ENCODE results near the gene PLEKHH2.

PLEKHH2 gene

DNA sequence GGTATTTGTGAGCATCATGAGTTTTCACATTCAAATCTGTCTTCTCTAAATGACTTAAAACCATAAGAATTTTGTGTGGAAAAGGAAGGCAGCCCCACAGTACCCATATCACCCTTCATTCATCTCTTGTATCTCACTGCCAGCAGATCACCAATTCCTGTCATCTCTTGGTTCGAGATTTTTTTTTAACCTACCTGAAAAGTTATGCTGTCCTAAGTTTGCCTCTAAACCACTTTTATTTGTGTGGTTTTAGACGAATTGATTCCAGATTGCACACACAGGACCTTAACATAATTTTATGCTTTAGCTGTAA is 169.6 kb downstream of the PLEKHH2 start:
- DNase-seq (ENCODE audit: low spot score) (no peak), FAIRE-seq (no peak)

DNA sequence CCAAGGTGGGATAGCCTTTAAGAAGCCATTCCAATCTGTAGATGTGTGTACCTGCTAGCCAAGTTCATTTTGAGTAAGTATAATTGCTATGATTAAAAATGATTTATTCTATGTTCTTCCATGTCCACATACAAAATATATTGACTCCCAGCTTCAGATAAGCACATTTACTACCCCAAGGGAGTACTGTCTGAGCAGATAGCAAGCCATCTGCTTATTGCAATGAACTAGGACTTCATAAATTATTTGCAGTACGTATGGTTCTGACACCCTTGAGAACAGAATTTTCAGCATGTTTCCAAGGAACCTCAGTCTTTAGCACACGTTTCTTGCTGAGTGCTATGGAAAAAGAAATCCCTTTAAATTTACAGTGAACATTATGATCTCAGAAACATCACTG is 173.4 kb downstream of the PLEKHH2 start:
- DNase-seq (ENCODE audit: low spot score) (no peak), FAIRE-seq (no peak)

DNA sequence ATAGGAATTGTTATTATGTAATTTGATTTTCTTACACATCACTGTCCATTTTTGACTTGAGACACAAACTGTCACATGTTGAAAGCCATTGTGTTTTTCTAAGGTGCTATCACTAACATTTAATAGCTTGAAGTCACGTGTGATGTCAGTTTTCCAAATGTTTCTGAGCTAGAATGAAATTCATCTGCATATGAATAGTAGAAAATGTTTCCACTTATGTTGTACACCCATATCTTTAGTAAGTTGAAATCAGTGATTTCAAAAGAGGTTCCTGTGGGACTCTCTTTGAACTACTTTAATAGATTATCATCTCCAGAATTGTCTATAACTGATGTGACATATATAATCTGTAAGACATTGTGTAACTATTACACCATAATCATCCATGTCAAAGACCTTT is 173.8 kb downstream of the PLEKHH2 start:
- no peak for DNase-seq (ENCODE audit: low spot score)
- FAIRE-seq, result no peak

DNA sequence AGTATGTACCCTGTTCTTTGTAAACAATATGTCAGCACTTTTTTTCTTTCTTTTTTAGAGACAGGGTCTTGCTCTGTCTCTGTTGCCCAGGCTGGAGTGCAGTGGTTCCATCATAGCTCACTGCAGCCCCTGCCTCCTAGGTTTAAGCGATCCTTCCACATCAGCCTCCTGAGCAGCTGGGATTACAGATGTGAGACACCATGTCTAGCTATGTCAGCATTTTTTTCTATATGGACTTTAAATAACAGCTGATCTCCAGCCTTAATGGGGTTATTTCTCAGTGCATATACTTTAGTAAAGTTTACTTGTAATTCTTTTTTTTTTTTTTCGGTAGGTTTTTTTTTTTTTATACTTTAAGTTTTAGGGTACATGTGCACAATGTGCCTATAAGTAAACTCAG is 174.9 kb downstream of the PLEKHH2 start:
- FAIRE-seq, result no peak
- DNase-seq (ENCODE audit: low spot score), result no peak

DNA sequence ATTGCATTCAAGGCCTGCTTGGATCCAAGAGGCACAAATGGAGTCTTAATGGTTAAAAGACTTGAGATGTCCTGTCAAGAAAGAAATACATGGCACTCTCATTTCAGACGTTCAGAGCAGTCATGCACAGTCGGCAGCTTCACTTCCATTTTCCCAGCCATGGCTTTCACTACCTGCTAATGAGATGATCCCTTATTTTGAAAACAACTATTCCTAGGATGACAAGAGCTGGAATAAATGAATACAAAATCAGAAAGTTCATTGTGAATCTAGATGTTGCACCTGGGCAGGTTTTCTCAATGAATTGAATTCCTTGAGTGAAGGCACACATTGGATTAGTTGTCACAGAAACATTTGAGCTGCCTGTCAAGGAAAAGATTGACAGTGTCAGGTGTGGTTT is 175.9 kb downstream of the PLEKHH2 start:
- DNase-seq (ENCODE audit: low spot score), result no peak
- FAIRE-seq, result no peak

DNA sequence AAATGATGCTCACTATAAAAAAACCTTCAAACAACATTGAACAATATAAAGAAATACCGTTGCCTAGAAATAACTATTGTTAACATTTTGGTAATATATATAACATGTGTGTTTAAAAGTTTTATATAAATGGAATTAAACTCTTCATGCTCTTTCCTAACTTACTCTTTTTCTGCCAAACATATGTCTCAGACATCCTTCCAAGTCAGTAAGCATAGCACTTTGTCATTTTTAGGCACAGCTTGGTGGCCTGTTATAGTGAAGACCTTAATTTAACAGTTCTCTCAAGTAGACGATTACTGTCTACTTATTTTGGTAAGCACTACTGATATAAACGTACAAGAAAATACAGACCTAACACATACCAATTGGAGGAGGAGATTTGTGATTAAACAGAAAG is 177.7 kb downstream of the PLEKHH2 start:
- DNase-seq (ENCODE audit: low spot score) (no peak), FAIRE-seq (no peak)

Measured in urothelium cell line (cell line).